A673 (cell line): Measurements from ENCODE around the gene DENND6A. TPM values are rescaled to one million over a fixed set of nuclear protein-coding genes. Genes with fewer than 3 reads are reported as not detected.

Source experiments
- BruUV-seq: library from RNA; stranded (reverse); fragments of 400-500 nt; replicated peaks from 2 replicates; lab custom pipeline; 2021; lab: Mats Ljungman, UMichigan
- CTCF ChIA-PET: fragments of 300-600 bp; sonication (Branson Sonifier 250); formaldehyde crosslinking; loops from one replicate; lab custom pipeline; 2022; ENCODE audit warnings: antibody characterized with exemption; lab: Charles Lee
- POLR2A ChIA-PET: fragments of 300-600 bp; sonication (Branson Sonifier 250); formaldehyde crosslinking; loops from one replicate; lab custom pipeline; 2022; ENCODE audit warnings: antibody characterized with exemption; ENCODE audit not compliant: low non-redundant PET; lab: Charles Lee
- DNase-seq: peaks from one replicate; pipeline ENCODE4 v3.0.0-alpha.2; 2015; ENCODE audit warnings: low spot score
- H3K27ac ChIP-seq: fragments of 200-600 bp; sonication (generic); 2 replicates; pipeline ENCODE4 v1.5.1; 2016; ENCODE audit warnings: mixed run types, low read depth, mild to moderate bottlenecking, mixed read lengths, antibody characterized with exemption, low read length; ENCODE audit not compliant: poor library complexity, severe bottlenecking
- H3K27me3 ChIP-seq: fragments of 200-600 bp; sonication (generic); replicated peaks from 2 replicates; pipeline ENCODE4 v1.6.1; 2017; ENCODE audit warnings: mixed run types, low read depth, mild to moderate bottlenecking, mixed read lengths, antibody characterized with exemption, low read length; ENCODE audit not compliant: insufficient read depth, poor library complexity
- H3K36me3 ChIP-seq: fragments of 200-600 bp; sonication (generic); 2 replicates; pipeline ENCODE4 v1.6.1; 2016; ENCODE audit warnings: mixed run types, mild to moderate bottlenecking, mixed read lengths, antibody characterized with exemption, low read length; ENCODE audit not compliant: insufficient read depth, poor library complexity, severe bottlenecking
- H3K4me1 ChIP-seq: fragments of 200-600 bp; sonication (generic); 2 replicates; pipeline ENCODE4 v1.6.1; 2017; ENCODE audit warnings: mixed run types, mild to moderate bottlenecking, mixed read lengths, antibody characterized with exemption, low read length; ENCODE audit not compliant: insufficient read depth, poor library complexity, severe bottlenecking
- H3K4me3 ChIP-seq: fragments of 200-600 bp; sonication (generic); 2 replicates; pipeline ENCODE4 v1.5.1; 2016; ENCODE audit warnings: low read depth, mixed run types, mild to moderate bottlenecking, mixed read lengths, low read length; ENCODE audit not compliant: poor library complexity, severe bottlenecking
- H3K9me3 ChIP-seq: fragments of 200-600 bp; sonication (generic); 2 replicates; pipeline ENCODE4 v1.6.1; 2016; ENCODE audit warnings: mixed run types, low read depth, mild to moderate bottlenecking, mixed read lengths, antibody characterized with exemption, low read length; ENCODE audit not compliant: poor library complexity, severe bottlenecking
- CTCF ChIP-seq: fragments of 300-800, 200-600 bp; sonication (generic); conservative IDR thresholded peaks from 2 replicates; pipeline ENCODE4 v1.5.1; 2017; ENCODE audit warnings: low read depth, mild to moderate bottlenecking, antibody characterized with exemption, low read length, moderate library complexity, mixed read lengths
- EZH2 ChIP-seq: fragments of 200-600 bp; sonication (generic); IDR thresholded peaks from 2 replicates; pipeline ENCODE4 v1.6.1; 2017; ENCODE audit warnings: borderline replicate concordance, low read depth, mild to moderate bottlenecking, mixed read lengths, antibody characterized with exemption, low read length; ENCODE audit not compliant: poor library complexity, severe bottlenecking
- intact Hi-C: fragments of 100-400 bp; cut with micrococcal nuclease; formaldehyde crosslinking; loops from one replicate; pipeline ENCODE4 v1.10.0; 2022; ENCODE audit not compliant: unreplicated experiment
- total RNA-seq: library from RNA; stranded (reverse); gene quantifications from 2 replicates; pipeline ENCODE4 v1.2.3, GENCODE V29; 2021

DENND6A gene
- total RNA-seq, 1 experiment from 2014 or later, result 22.1 TPM

DNA sequence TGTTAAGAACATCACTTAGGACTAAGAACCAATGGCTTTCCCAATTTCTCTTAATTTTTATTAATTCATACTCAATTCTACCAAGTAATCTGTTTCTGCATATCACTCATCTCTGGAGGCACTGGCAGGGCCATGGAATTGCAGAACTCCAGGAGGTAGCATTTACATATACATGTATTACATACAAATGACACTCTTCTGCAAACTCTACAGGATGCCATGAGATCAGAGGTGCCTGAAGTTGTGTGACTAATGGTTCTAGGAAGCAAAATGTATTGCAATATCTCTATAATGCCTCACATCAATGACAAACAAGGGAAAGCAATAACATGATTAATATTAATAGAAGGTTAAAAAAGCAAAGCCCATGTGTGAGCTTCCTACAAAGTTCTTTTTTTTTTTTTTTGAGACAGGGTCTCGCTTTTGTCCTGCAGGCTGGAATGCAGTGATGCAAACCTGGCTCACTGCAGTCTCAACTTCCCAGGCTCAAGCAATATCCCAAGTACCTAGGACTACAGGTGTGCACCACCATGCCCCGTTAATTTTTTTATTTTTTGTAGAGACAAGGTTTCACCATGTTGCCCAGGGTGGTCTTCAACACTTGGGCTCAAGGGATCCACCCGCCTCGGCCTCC lies 33.0 kb downstream of the DENND6A start:
- peaks cover 11% of the 10 kb centered on the region for H3K36me3 ChIP-seq
- no peak overlapping the region for H3K4me3 ChIP-seq
- intact Hi-C loops, result no loop called here
- POLR2A ChIA-PET, result no interaction called here
- peaks cover 4% of the 10 kb centered on the region for H3K4me1 ChIP-seq
- TF ChIP-seq EZH2 (no peak), CTCF (no peak)
- H3K27me3 ChIP-seq, result no peaks in the 10 kb centered on the region
- no TSS peak for BruUV-seq
- CTCF ChIA-PET, result no interaction called here
- H3K27ac ChIP-seq, result no peak overlapping the region
- no peaks in the 10 kb centered on the region for H3K9me3 ChIP-seq
- no peak for DNase-seq

DNA sequence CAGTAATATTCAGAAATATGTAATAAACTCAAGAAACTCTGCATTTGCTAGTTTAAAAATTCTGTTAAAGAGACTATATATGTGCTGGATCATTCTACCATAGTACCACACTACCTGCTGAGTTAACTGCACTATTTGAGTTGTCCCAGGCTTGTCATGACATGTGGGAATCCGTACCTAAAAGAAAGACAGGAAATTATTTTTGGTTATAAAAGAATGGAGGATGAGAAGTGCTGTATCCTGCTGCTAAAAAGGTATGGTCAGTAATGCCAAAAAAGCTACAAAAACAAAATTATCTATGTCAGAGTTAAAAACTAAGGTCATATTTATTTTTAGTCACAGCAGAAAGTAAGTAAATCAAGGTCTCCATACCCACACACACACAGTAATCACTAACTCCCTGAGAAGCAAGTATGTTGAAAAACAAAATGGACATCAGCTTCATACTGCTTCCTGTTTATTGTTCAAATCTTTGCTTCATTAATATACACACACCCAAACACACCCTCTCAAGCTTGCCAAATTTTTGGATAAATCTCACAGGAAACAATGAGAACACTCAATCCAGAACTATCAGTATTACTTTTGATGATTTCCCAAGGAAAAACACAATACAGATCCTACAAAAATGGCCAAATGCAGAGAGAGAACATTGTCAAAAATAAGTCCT lies 33.7 kb downstream of the DENND6A start:
- no TSS peak for BruUV-seq
- intact Hi-C loops, result no loop called here
- Histone ChIP-seq H3K36me3 (peaks cover 11% of the 10 kb centered on the region), H3K9me3 (no peaks in the 10 kb centered on the region), H3K4me3 (no peak overlapping the region), H3K27ac (no peak overlapping the region), H3K27me3 (no peaks in the 10 kb centered on the region), H3K4me1 (peaks cover 4% of the 10 kb centered on the region)
- POLR2A ChIA-PET, result no interaction called here
- no peak for TF ChIP-seq CTCF
- TF ChIP-seq EZH2, result no peak
- DNase-seq, result peak; percentile 3
- CTCF ChIA-PET, result no interaction called here

- Histone ChIP-seq H3K27ac (no peak overlapping the region), H3K4me3 (no peak overlapping the region), H3K36me3 (peaks cover 11% of the 10 kb centered on the region), H3K4me1 (peaks cover 4% of the 10 kb centered on the region), H3K9me3 (no peaks in the 10 kb centered on the region), H3K27me3 (no peaks in the 10 kb centered on the region)
- TF ChIP-seq EZH2, result no peak
- TF ChIP-seq CTCF, result no peak
- no peak for DNase-seq
- BruUV-seq, result no TSS peak
- ChIA-PET POLR2A (no interaction called here), CTCF (no interaction called here)
- intact Hi-C loops, result no loop called here
Measured at GRCh38 chr3:57658536-57658935, 34.3 kb downstream of the DENND6A start.
